ENCODE measurements around the gene PPCDC. TPM values are rescaled to one million over a fixed set of nuclear protein-coding genes. Genes with fewer than 3 reads are reported as not detected.

PPCDC gene
- polyA plus RNA-seq, 1 donor (not counting 4 experiments of a cell fraction or from before 2014, with no cell fraction given) = 11.9 TPM

GRCh38 chr15:74978503-74978902 is 44.9 kb upstream of the PPCDC start:
- Histone ChIP-seq H4K20me1 (ENCODE audit: control insufficient read depth, extremely low read depth, insufficient read depth, low read length) (no peaks in the 10 kb centered on the region), H3K4me1 (ENCODE audit: control insufficient read depth, extremely low read depth, insufficient read depth, low read length) (no peaks in the 10 kb centered on the region), H3K9ac (ENCODE audit: control insufficient read depth, extremely low read depth, insufficient read depth, low read length) (no peak overlapping the region), H3K4me3 (ENCODE audit: control insufficient read depth in 2 of 3, extremely low read depth in 1 of 3, insufficient read depth in 2 of 3, low read depth in 1 of 3, low read length in 3 of 3) (no peak overlapping the region), H3K79me2 (ENCODE audit: control insufficient read depth, insufficient read depth, low read length) (no peaks in the 10 kb centered on the region), H3K4me2 (ENCODE audit: control insufficient read depth, extremely low read depth, insufficient read depth, low read depth, low read length) (no peak overlapping the region), H3K27me3 (ENCODE audit: control insufficient read depth, extremely low read depth, insufficient read depth, low read length) (peaks cover 4% of the 10 kb centered on the region), H3K36me3 (ENCODE audit: control insufficient read depth in 2 of 2, extremely low read depth in 1 of 2, insufficient read depth in 2 of 2, low read length in 2 of 2) (no peaks in the 10 kb centered on the region), H3K9me3 (ENCODE audit: control insufficient read depth, low read depth, low read length) (no peaks in the 10 kb centered on the region), H2AFZ (ENCODE audit: control insufficient read depth, low read length) (no peak overlapping the region), H3K9me1 (ENCODE audit: control insufficient read depth, extremely low read depth, insufficient read depth, low read length) (no peaks in the 10 kb centered on the region), H3K27ac (ENCODE audit: control insufficient read depth, insufficient read depth, low read length) (no peak overlapping the region)
- no peak for DNase-seq (ENCODE audit: low read depth, low spot score)
- no peak for FAIRE-seq
- TF ChIP-seq CTCF (optimal IDR thresholded peaks at IDR 0.05 in 1 of 3, IDR thresholded peaks at IDR 0.05 in 1 of 3, conservative IDR thresholded peaks at IDR 0.05 in 1 of 3; ENCODE audit: extremely low read depth in 1 of 3, insufficient read depth in 2 of 3, low read length in 3 of 3) (no peak), EZH2 (IDR thresholded peaks at IDR 0.05; ENCODE audit: low read length) (no peak)
- dilution Hi-C loops (cut with MboI; ENCODE audit: extremely low pct_ligation_motif_present, low sequenced_read_pairs) = no loop called here

GRCh38 chr15:74982183-74982582 is 41.2 kb upstream of the PPCDC start:
- no peaks in the 10 kb centered on the region for H3K36me3 ChIP-seq (ENCODE audit: control insufficient read depth in 2 of 2, extremely low read depth in 1 of 2, insufficient read depth in 2 of 2, low read length in 2 of 2)
- no peaks in the 10 kb centered on the region for H4K20me1 ChIP-seq (ENCODE audit: control insufficient read depth, extremely low read depth, insufficient read depth, low read length)
- H3K4me1 ChIP-seq (ENCODE audit: control insufficient read depth, extremely low read depth, insufficient read depth, low read length) = no peaks in the 10 kb centered on the region
- no peaks in the 10 kb centered on the region for H3K79me2 ChIP-seq (ENCODE audit: control insufficient read depth, insufficient read depth, low read length)
- dilution Hi-C loops (cut with MboI; ENCODE audit: extremely low pct_ligation_motif_present, low sequenced_read_pairs) = no loop called here
- H3K9me1 ChIP-seq (ENCODE audit: control insufficient read depth, extremely low read depth, insufficient read depth, low read length) = no peaks in the 10 kb centered on the region
- H3K9me3 ChIP-seq (ENCODE audit: control insufficient read depth, low read depth, low read length) = no peaks in the 10 kb centered on the region
- H2AFZ ChIP-seq (ENCODE audit: control insufficient read depth, low read length) = no peak overlapping the region
- TF ChIP-seq CTCF (optimal IDR thresholded peaks at IDR 0.05 in 1 of 3, IDR thresholded peaks at IDR 0.05 in 1 of 3, conservative IDR thresholded peaks at IDR 0.05 in 1 of 3; ENCODE audit: extremely low read depth in 1 of 3, insufficient read depth in 2 of 3, low read length in 3 of 3) (no peak), EZH2 (IDR thresholded peaks at IDR 0.05; ENCODE audit: low read length) (no peak)
- no peak overlapping the region for H3K9ac ChIP-seq (ENCODE audit: control insufficient read depth, extremely low read depth, insufficient read depth, low read length)
- DNase-seq (ENCODE audit: low read depth, low spot score) (no peak), FAIRE-seq (no peak)
- no peak overlapping the region for H3K4me3 ChIP-seq (ENCODE audit: control insufficient read depth in 2 of 3, extremely low read depth in 1 of 3, insufficient read depth in 2 of 3, low read depth in 1 of 3, low read length in 3 of 3)
- H3K27ac ChIP-seq (ENCODE audit: control insufficient read depth, insufficient read depth, low read length) = no peak overlapping the region
- no peak overlapping the region for H3K4me2 ChIP-seq (ENCODE audit: control insufficient read depth, extremely low read depth, insufficient read depth, low read depth, low read length)
- peaks cover 8% of the 10 kb centered on the region for H3K27me3 ChIP-seq (ENCODE audit: control insufficient read depth, extremely low read depth, insufficient read depth, low read length)

Measured in keratinocyte (primary cell).